ENCODE measurements around the gene COQ9.

Gene COQ9

GRCh38 chr16:57473176-57473840 lies 26.0 kb downstream of the COQ9 start:
- no peak for DNase-seq

- DNase-seq = no peak
Measured at GRCh38 chr16:57473906-57474305, 26.6 kb downstream of the COQ9 start.

GRCh38 chr16:57474671-57475661 lies 27.7 kb downstream of the COQ9 start:
- no peak for DNase-seq

DNA sequence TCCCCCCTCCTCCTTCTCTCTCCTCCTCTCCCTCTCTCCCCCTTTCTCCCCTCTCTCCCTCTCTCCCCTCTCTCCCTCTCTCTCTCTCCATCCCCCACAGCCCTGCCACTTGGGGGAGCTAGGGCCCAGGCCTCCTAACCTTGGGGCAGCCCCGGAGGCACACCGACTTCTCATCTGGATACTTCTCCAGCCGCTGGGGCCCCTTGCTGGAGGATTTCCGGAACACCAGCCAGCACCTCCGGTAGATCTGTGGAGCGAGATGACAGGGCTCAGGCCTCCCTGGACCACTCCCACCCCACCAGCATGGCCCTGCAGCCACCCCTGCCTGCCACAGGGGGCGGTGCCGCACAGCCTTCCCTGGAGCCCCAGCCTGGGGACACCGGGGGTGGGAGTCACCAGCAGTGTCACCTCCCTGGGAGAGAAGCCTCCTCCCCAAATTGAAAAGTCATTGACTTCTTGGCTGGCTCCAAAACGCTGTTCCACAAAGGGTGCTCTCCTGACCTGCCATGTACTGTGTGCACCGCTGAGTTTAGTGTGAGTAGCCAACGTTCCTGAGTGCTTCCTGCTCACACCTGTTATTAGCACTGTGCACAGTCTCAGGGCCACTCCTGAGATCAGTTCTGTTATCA lies 28.5 kb downstream of the COQ9 start:
- peak; percentile 69 for DNase-seq

GRCh38 chr16:57476546-57477410 lies 29.5 kb downstream of the COQ9 start:
- DNase-seq = no peak

GRCh38 chr16:57477531-57478202 lies 30.4 kb downstream of the COQ9 start:
- DNase-seq = peak; percentile 53

DNA sequence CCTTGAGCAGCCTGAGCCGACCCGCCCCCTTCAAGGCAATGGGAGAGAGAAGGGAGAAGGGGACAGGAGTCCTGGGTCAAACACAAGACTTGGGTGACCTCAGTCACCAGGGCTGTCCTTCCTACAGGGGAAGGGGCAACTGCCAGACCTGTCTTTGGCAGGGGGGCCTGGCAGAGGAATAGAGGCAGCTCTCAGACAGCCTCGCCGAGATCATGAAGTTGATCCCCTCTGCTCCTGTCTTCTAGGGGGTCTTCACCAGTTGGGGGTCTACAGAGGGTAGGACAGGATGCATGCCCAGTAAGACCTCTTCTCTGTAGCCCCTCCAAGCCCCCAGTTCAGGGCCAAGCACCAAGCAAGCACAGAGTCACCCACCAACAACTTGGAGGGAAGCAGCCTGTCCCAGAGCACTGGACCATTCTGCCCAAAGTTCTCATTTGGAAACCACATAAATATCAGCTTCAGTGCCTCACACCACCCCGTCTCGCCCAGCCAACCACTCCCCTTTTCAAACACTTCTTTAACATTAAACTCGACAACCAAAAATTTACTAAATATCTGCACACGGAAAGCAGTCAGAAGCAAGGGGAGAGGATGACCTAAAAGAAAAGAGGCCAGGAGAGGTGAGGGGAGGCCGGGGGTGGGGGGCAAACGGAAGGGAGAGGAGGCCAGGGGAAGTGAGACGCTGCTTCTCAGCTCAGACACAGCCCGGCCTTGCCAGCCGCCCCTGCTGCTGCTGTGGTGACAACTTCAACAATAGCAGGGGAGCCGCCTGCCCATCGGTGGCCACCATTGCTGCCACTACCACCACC lies 31.3 kb downstream of the COQ9 start:
- DNase-seq = no peak

GRCh38 chr16:57479205-57479975 lies 32.1 kb downstream of the COQ9 start:
- peak; percentile 79 for DNase-seq

- DNase-seq = no peak
Measured at GRCh38 chr16:57479976-57480753, 32.9 kb downstream of the COQ9 start.

- no peak for DNase-seq
Measured at GRCh38 chr16:57480754-57481230, 33.5 kb downstream of the COQ9 start.

DNA sequence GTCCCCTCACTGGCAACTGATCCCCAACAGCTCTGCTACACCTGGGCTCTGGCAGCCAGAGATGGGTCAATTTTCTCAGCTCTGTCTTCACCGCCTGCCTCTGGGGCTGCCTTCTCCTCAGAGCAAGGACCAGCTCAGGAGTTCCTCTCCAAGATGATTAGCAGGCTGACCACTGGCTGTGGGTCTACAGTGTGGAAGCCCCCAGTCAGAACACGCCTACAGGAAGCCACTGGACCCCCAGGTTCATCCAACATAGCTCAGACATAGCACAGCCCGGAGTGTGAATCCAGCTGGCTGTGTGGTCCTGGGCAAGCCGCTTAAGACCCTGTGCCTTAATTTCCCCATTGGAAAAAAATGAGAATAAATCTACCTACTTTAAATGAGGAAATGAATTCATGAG lies 34.1 kb downstream of the COQ9 start:
- no peak for DNase-seq

GRCh38 chr16:57482845-57483545 lies 35.7 kb downstream of the COQ9 start:
- no peak for DNase-seq

GRCh38 chr16:57483725-57484514 lies 36.6 kb downstream of the COQ9 start:
- no peak for DNase-seq

- DNase-seq = no peak
Measured at GRCh38 chr16:57484515-57485005, 37.3 kb downstream of the COQ9 start.

GRCh38 chr16:57485091-57485915 lies 38.0 kb downstream of the COQ9 start:
- no peak for DNase-seq
